Activated CD4-positive, alpha-beta T cell treated with anti-CD3 and anti-CD28 coated beads, Interleukin-2, Interleukin-4, amounts not matched to agents 100 ng/mL and 50 ng/mL, durations not matched to agents 16 hours and 8 hours (primary cell): ENCODE results near the gene MIR17HG.

Experiments used
- DNase-seq: peaks from one replicate; pipeline ENCODE4 v3.0.0-alpha.2; 2020; ENCODE audit warnings: low spot score

The MIR17HG gene

DNA sequence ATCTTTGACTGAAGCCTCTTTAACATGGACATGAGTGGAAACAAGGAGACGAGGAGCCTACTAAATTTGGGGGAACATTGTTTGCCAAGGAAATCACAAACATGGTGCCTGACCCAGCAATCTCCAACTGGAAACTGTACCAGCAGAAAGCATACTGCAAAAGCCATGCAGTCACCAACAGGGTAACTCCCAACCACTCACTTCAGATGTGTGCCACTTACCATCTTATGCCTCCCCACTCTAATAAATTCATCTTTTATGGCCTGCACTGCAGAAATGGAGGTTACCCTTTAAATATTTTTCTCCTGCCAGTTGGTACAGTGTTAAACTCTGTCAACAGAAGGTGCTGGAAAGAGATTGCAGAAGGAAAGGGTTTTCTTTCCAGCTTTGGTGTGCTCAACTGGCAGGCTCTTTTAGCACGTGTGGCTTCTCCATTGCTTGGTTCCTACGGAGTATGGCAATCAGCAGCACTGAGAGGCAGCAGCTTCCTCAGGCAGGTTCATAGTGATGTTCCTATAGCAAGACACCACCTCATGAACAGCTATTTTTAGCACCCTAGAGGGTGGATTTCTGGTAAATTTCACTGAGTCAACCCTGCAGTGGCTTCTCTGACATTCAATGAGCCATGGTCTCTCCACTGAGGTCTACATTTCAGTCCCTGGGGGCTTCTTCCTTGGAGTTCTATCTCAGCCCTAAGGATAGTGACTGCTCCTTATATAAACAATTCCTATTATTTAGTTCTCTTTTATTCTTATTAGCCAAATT is 21.4 kb downstream of the MIR17HG start:
- DNase-seq, result no peak

GRCh38 chr13:91369441-91369831 is 21.9 kb downstream of the MIR17HG start:
- DNase-seq, result no peak

DNA sequence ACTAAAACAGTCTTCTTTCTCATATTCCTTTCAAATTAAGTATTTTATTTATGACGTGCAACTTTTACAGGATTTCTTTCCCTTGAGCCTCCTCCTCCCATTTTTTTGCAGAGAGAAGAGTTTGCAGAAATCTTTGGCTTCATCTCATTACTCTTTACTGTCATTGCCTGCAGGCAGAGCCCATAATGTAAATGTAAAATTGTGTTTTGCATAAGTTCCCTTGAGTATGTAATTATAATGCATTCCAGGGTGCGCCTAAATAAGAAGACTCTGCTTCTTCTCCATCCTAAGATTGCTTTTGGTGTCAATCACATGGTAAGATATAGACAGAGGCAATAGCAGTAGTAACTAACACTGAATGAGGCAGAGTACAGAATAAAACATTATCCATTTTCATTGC is 23.0 kb downstream of the MIR17HG start:
- no peak for DNase-seq

DNA sequence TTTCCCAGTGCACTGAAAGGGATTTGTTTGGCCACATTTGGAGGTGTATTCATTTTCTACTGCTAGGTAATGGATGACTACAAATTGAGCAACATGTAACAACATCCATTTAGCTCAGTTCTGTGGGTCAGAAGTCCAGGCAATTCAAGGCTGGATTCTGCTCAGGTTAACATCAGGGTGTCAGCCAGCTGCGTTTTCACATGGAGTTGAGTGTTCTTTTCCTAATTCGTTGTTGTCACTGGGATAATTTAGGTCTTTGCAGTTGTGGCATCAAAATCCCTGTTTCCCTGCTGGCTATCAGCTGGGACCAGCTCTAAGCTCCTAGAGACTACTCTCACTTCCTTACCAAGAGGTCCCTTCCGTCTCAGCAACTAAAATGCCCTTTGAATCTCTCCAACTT is 25.4 kb downstream of the MIR17HG start:
- DNase-seq, result no peak

GRCh38 chr13:91375116-91375729 is 27.7 kb downstream of the MIR17HG start:
- no peak for DNase-seq

DNA sequence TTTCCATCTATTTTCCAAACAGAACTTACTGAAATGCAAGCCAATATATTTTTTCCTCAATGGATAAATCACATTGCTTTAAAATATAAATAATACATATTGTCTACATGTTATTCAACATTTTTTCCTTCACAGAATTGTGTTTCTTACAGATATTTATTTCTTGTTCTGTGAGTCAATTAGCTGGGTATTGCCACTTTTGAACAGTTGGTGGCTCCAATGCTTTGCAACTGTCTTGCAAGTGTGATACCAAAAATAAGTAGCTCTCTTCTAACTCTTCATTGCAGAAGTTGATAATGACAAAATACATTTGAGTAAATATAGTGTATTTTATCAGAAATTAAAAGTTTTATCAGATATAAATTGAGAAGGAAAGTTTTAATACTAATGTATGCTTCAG is 33.9 kb downstream of the MIR17HG start:
- DNase-seq, result no peak

DNA sequence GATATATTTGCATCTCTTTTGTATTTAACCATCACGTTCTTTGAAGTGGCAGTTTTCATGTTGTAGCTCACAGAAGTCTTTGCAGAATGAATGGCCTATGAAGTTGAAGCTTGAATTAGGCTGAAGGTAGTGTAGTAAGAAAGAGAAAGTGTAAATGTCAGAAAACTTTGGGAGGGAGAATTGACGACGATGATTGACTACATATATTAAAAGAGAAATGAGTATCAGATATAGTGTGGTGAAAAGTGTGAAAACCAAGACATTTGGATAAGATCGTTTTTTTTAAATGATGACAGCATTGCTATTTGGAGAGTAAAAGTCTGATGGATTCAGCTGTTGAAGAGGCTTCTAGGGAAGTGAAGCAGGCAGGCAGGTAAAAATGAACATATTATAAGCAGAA is 36.3 kb downstream of the MIR17HG start:
- DNase-seq, result no peak

GRCh38 chr13:91384896-91385295 is 37.4 kb downstream of the MIR17HG start:
- no peak for DNase-seq

- no peak for DNase-seq
These were observed 41.7 kb downstream of the MIR17HG start for GRCh38 chr13:91389186-91389585.

GRCh38 chr13:91397595-91397994 is 50.1 kb downstream of the MIR17HG start:
- DNase-seq, result no peak

- peak; percentile 85 for DNase-seq
These were observed 51.1 kb downstream of the MIR17HG start, which contains the start of gene GPC5 for GRCh38 chr13:91398413-91399188. Gene GPC5 (plus strand): TSS chr13:91398621.

- no peak for DNase-seq
These were observed 51.9 kb downstream of the MIR17HG start for GRCh38 chr13:91399189-91400062.

DNA sequence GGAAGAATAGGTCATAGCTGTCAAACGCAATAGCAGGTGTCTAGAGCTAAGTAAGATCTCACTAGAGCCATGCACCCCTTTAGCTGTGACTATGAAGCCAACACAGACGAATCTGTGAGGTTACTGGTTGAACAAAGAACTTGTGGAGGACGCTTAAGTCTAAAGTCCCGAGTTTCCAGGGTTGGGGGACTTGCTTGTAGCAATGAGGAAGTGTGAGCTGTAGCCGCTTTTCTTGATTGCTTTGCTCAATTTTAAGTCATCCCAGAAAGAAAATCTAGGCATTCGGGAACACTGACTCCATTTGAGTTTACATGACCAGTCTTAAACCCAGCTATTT is 52.5 kb downstream of the MIR17HG start:
- no peak for DNase-seq

GRCh38 chr13:91400671-91401070 is 53.2 kb downstream of the MIR17HG start:
- no peak for DNase-seq

GRCh38 chr13:91401920-91402319 is 54.4 kb downstream of the MIR17HG start:
- no peak for DNase-seq
